ENCODE results near the gene UCN. TPM values are rescaled to one million over a fixed set of nuclear protein-coding genes. Genes with fewer than 3 reads are reported as not detected.
"Not testable (repeated sequence)": the region's sequence is repeated elsewhere in the genome, so short reads cannot be mapped to it uniquely, and the experiment has no call there.

UCN gene
- total RNA-seq, 6 experiments from 2014 or later, result 0.88 to 4.3 (median 1.6) TPM

DNA sequence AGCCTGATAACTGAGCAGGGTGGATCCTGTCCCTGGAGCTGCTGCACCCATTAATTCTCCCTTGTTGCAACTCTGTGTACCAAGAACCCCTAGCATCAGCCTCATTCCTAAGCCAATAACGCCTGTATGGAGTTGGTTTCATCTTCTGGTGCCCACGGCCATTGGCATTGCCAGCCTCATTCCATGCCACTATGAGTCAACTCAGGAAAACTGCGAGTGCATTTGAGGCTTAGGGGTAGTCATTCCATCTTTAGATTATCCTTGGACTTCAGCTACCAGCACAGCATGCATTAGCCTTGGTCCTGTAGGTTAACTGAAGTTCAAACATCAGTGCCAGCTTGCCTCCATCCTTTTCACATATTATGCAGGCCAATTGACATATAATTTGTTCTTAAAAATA, 27.4 kb downstream of the UCN start:
- DNase-seq, result no peak
- no peak overlapping the region for H3K27ac ChIP-seq
- no peak for ATAC-seq
- H3K27me3 ChIP-seq, result no peaks in the 10 kb centered on the region
- TF ChIP-seq POLR2A (IDR thresholded peaks at IDR 0.05), result no peak
- TF ChIP-seq CTCF (IDR thresholded peaks at IDR 0.05), result no peak
- WGBS (ENCODE audit: insufficient coverage, low coverage, low lambda C conversion rate, missing lambda C conversion rate), result 66% methylated on average over 3 of the region's 3 CpGs
- no peaks in the 10 kb centered on the region for H3K9me3 ChIP-seq
- no peaks in the 10 kb centered on the region for H3K36me3 ChIP-seq
- intact Hi-C loops (cut with DNase I), result no loop called here
- H3K4me3 ChIP-seq, result no peak overlapping the region
- H3K4me1 ChIP-seq, result no peaks in the 10 kb centered on the region

GRCh38 chr2:27278010-27278409, 30.2 kb downstream of the UCN start:
- Histone ChIP-seq H3K27ac (no peak overlapping the region), H3K4me1 (no peaks in the 10 kb centered on the region), H3K9me3 (no peaks in the 10 kb centered on the region), H3K27me3 (no peaks in the 10 kb centered on the region), H3K4me3 (no peak overlapping the region), H3K36me3 (no peaks in the 10 kb centered on the region)
- DNase-seq, result no peak
- whole genome bisulfite sequencing (ENCODE audit: insufficient coverage, low coverage, low lambda C conversion rate, missing lambda C conversion rate), result 78% methylated on average over 1 of the region's 1 CpG
- TF ChIP-seq CTCF (IDR thresholded peaks at IDR 0.05) (no peak), POLR2A (IDR thresholded peaks at IDR 0.05) (no peak)
- ATAC-seq, result no peak
- intact Hi-C loops (cut with DNase I), result loop anchor here (10.0 kb wide), 2 partner anchors 143 to 183 kb away; partner anchors contain the start of genes PREB (in 1 of the 2) and PRR30 (in 1 of the 2)

DNA sequence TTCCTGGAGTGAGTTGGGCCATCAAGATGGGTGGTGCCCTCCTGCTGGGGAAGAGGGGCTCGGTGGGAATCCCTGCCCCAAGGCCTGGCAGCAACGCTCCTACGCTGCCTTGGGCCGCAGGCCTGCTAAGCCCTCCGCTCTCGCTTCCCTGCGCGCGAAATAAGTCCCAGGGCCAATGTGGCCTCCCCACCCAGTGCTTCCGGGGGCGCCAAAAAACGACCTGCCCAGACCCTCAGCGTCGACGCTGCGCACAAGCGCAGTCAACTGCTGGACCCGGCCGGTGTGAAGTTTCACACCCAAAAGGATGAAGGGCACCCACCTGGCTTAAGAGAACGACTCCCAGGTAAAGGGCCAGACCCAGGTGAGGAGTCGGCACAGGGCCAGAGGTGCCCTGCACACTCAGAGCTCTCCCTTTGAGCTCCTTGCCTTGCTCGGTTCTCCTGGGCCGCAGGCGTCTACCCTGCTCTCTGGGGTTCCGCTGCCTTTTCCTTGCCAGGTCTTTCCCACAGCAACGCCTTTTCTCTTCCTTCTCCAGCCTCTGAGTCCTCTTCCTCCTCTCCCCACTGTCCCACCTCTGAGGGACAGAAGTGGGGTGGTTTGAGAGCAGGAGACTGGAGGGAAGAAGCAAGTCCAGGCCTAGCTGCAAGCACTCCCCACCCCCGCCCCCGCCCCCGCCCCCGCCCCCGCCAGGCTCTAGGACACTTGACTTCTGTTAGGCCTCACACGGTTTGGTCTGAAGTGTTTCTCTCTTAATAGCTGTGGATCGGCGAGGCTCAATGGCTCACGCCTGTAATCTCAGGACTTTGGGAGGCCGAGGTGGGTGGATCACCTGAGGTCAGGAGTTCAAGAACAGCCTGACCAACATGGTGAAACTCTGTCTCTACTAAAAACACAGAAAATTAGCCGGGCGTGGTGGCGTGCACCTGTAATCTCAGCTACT, 32.8 kb downstream of the UCN start, which contains the start of gene DNAJC5G:
Gene DNAJC5G, plus strand, starts transcription at position 223 of the 940 bp plus-strand sequence. CDS start 1,296 bp downstream, outside the sequence.
- ATAC-seq (no peak), DNase-seq (no peak)
- TF ChIP-seq POLR2A (IDR thresholded peaks at IDR 0.05), result no peak
- no peak for TF ChIP-seq CTCF (IDR thresholded peaks at IDR 0.05)
- intact Hi-C loops (cut with DNase I), result loop anchor here (10.0 kb wide), 2 partner anchors 141 to 181 kb away; partner anchors contain the start of genes PREB (in 1 of the 2) and PRR30 (in 1 of the 2)
- Histone ChIP-seq H3K36me3 (no peaks in the 10 kb centered on the region), H3K9me3 (no peaks in the 10 kb centered on the region), H3K27me3 (no peaks in the 10 kb centered on the region), H3K4me3 (no peak within 1 kb of the TSS), H3K27ac (no peak within 1 kb of the TSS), H3K4me1 (peaks cover 0 to 6% (median 0%) of the 10 kb centered on the region in 4 donors)
- WGBS (ENCODE audit: insufficient coverage, low coverage, low lambda C conversion rate, missing lambda C conversion rate), result 78% methylated on average over 15 of the region's 39 CpGs

- not testable (repeated sequence) for H3K4me1 ChIP-seq, H3K27ac ChIP-seq, H3K9me3 ChIP-seq, H3K36me3 ChIP-seq, H3K27me3 ChIP-seq, H3K4me3 ChIP-seq
- ATAC-seq (peak; percentile 23 to 72 (median 52)), DNase-seq (peak in 1 of 3 donors; percentile 28)
- intact Hi-C loops (cut with DNase I), result loop anchor here (10.0 kb wide), 2 partner anchors 138 to 178 kb away; partner anchors contain the start of genes PREB (in 1 of the 2) and PRR30 (in 1 of the 2)
- WGBS (ENCODE audit: insufficient coverage, low coverage, low lambda C conversion rate, missing lambda C conversion rate), result 44% methylated on average over 11 of the region's 15 CpGs
These were observed 35.4 kb downstream of the UCN start for GRCh38 chr2:27272537-27273522.

All from right lobe of liver (tissue), 6 donors.